ENCODE results near the gene BTNL9. TPM values are rescaled to one million over a fixed set of nuclear protein-coding genes. Genes with fewer than 3 reads are reported as not detected.
A peak's percentile ranks its signal among the peaks of the same experiment; 100 is the strongest.

Gene BTNL9
- total RNA-seq, 1 donor from 2014 or later, result not detected

GRCh38 chr5:181031716-181032115, 8.3 kb upstream of the BTNL9 start:
- peaks cover 11% of the 10 kb centered on the region for H3K27me3 Mint-ChIP-seq (ENCODE audit: unreplicated experiment)

GRCh38 chr5:181035991-181036815, 3.9 kb upstream of the BTNL9 start:
- Mint-ChIP-seq H3K9me3 (ENCODE audit: unreplicated experiment) (no peaks in the 10 kb centered on the region), H3K27ac (ENCODE audit: unreplicated experiment) (no peak overlapping the region), H3K27me3 (ENCODE audit: unreplicated experiment) (peaks cover 12% of the 10 kb centered on the region), H3K4me3 (ENCODE audit: unreplicated experiment) (no peak overlapping the region), H3K36me3 (ENCODE audit: unreplicated experiment) (no peaks in the 10 kb centered on the region), H3K4me1 (ENCODE audit: unreplicated experiment) (no peaks in the 10 kb centered on the region)
- no peak for DNase-seq (ENCODE audit: extremely low spot score, unreplicated experiment)
- TF ChIP-seq CTCF (IDR thresholded peaks at IDR 0.05), result no peak

More at GRCh38 chr5:181031716-181032115, 8.3 kb upstream of the BTNL9 start:
- Mint-ChIP-seq H3K4me3 (ENCODE audit: unreplicated experiment) (no peak overlapping the region), H3K9me3 (ENCODE audit: unreplicated experiment) (no peaks in the 10 kb centered on the region), H3K4me1 (ENCODE audit: unreplicated experiment) (no peaks in the 10 kb centered on the region), H3K36me3 (ENCODE audit: unreplicated experiment) (no peaks in the 10 kb centered on the region), H3K27ac (ENCODE audit: unreplicated experiment) (no peak overlapping the region)
- no peak for DNase-seq (ENCODE audit: extremely low spot score, unreplicated experiment)
- TF ChIP-seq CTCF (IDR thresholded peaks at IDR 0.05), result no peak

- Mint-ChIP-seq H3K27me3 (ENCODE audit: unreplicated experiment) (peaks cover 10% of the 10 kb centered on the region), H3K36me3 (ENCODE audit: unreplicated experiment) (no peaks in the 10 kb centered on the region), H3K4me1 (ENCODE audit: unreplicated experiment) (no peaks in the 10 kb centered on the region), H3K4me3 (ENCODE audit: unreplicated experiment) (no peak overlapping the region), H3K27ac (ENCODE audit: unreplicated experiment) (no peak overlapping the region), H3K9me3 (ENCODE audit: unreplicated experiment) (no peaks in the 10 kb centered on the region)
- TF ChIP-seq CTCF (IDR thresholded peaks at IDR 0.05), result no peak
- DNase-seq (ENCODE audit: extremely low spot score, unreplicated experiment), result no peak
These were observed 3.2 kb upstream of the BTNL9 start for GRCh38 chr5:181036816-181037364.

- Mint-ChIP-seq H3K27ac (ENCODE audit: unreplicated experiment) (no peak overlapping the region), H3K4me1 (ENCODE audit: unreplicated experiment) (no peaks in the 10 kb centered on the region), H3K9me3 (ENCODE audit: unreplicated experiment) (no peaks in the 10 kb centered on the region), H3K4me3 (ENCODE audit: unreplicated experiment) (no peak overlapping the region), H3K36me3 (ENCODE audit: unreplicated experiment) (no peaks in the 10 kb centered on the region), H3K27me3 (ENCODE audit: unreplicated experiment) (peaks cover 13% of the 10 kb centered on the region)
- no peak for DNase-seq (ENCODE audit: extremely low spot score, unreplicated experiment)
- no peak for TF ChIP-seq CTCF (IDR thresholded peaks at IDR 0.05)
These were observed 2.7 kb upstream of the BTNL9 start for GRCh38 chr5:181037365-181037861.

- H3K36me3 Mint-ChIP-seq (ENCODE audit: unreplicated experiment), result no peaks in the 10 kb centered on the region
These were observed 595 bp upstream of the BTNL9 start for GRCh38 chr5:181039471-181039870.

More at GRCh38 chr5:181039471-181039870, 595 bp upstream of the BTNL9 start:
- TF ChIP-seq CTCF (IDR thresholded peaks at IDR 0.05), result no peak
- DNase-seq (ENCODE audit: extremely low spot score, unreplicated experiment), result peak; percentile 46
- Mint-ChIP-seq H3K9me3 (ENCODE audit: unreplicated experiment) (no peaks in the 10 kb centered on the region), H3K4me1 (ENCODE audit: unreplicated experiment) (no peaks in the 10 kb centered on the region), H3K27ac (ENCODE audit: unreplicated experiment) (no peak overlapping the region), H3K27me3 (ENCODE audit: unreplicated experiment) (peaks cover 13% of the 10 kb centered on the region), H3K4me3 (ENCODE audit: unreplicated experiment) (no peak overlapping the region)

All from osteocyte (in vitro differentiated cells).